OCI-LY3 (cell line): ENCODE measurements around the gene GALNT18.

Source experiments
- EZH2phosphoT487 ChIP-seq: fragments of 200-600 bp; shearing (Covaris generic); IDR thresholded peaks from 2 replicates; pipeline ENCODE4 v1.6.1; 2018; ENCODE audit warnings: antibody characterized with exemption, mixed run types, low read depth
- TF ChIP-seq, protein P1 (sequence below): fragments of 200-600, 300-600 bp; sonication (generic); IDR thresholded peaks from 2 replicates; pipeline ENCODE4 v1.5.1; 2014; ENCODE audit warnings: antibody characterized with exemption, low read length, low read depth

DNA sequence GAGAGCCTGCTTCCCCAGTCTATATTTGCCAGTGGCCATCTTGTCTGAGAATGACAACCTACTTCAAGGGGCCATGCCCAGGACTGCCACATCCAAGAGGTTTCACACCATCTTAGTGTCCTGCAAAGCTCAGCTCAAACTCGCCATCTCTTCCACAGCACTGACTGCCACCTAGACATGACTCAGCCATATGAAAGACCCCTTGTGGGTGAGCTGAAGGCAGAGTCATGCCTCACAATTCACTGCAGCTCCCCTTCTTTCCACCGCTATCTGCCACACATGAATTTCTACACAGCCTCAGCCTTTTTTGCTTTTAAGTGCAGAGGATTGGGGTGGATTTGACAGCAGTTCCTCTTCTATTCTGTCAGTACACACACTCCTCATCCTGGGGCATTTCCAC is 127.5 kb downstream of the GALNT18 start:
- TF ChIP-seq, protein P1, sequence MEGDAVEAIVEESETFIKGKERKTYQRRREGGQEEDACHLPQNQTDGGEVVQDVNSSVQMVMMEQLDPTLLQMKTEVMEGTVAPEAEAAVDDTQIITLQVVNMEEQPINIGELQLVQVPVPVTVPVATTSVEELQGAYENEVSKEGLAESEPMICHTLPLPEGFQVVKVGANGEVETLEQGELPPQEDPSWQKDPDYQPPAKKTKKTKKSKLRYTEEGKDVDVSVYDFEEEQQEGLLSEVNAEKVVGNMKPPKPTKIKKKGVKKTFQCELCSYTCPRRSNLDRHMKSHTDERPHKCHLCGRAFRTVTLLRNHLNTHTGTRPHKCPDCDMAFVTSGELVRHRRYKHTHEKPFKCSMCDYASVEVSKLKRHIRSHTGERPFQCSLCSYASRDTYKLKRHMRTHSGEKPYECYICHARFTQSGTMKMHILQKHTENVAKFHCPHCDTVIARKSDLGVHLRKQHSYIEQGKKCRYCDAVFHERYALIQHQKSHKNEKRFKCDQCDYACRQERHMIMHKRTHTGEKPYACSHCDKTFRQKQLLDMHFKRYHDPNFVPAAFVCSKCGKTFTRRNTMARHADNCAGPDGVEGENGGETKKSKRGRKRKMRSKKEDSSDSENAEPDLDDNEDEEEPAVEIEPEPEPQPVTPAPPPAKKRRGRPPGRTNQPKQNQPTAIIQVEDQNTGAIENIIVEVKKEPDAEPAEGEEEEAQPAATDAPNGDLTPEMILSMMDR, result no peak
- no peak for TF ChIP-seq EZH2phosphoT487
